CD4-positive, alpha-beta T cell treated with Interferon alpha-2 for 1 hour (primary cell): ENCODE results near the gene NOSTRIN.
A peak's percentile ranks its signal among the peaks of the same experiment; 100 is the strongest.

ENCODE experiments used
- DNase-seq, 2 donors: peaks; one replicate each; pipeline ENCODE4 v3.0.0-alpha.2; 2020 to 2022

NOSTRIN gene

GRCh38 chr2:168889635-168890005 lies 87.2 kb downstream of the NOSTRIN start:
- DNase-seq = no peak

DNA sequence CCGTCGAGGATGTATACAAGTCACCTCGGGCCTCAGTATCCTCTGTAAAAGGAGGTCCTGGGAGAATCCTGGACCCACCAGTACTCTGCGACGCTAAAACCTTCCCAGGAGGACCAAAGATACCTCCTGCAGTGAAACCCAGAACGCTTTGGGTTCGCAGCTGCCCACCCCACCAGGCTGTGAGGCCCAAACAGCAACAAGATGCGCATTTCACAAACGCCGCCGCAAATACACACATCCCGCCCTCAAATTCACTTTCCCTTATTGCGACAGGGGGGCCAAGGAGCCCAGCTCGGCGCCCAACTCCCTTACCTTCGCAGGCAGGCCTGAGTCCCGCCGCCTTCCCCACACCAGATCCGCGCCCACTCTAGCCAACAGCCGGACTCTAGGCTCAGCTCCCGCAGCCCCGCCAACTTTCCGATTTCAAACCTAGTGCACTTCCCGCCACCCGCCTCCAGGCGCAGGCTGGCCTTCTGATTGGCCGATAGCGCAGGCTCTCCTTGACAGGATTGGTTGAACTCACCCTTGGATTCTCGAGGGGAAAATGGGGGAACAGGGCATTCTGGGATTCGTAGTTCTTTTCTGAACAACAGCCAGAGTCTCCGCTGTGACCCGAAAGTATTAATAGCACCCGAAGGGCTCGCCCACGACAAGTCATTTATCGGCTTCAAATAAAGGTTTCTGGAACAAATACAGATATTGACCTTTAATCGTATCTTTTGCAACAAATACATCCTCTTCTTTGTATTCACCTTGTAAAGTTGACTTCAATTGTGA lies 87.8 kb downstream of the NOSTRIN start, which contains the start of gene SPC25:
Gene SPC25, minus strand, starts transcription at position 425 of the 777 bp plus-strand sequence. CDS start 911 bp downstream, outside the sequence.
- peak; percentile 88 to 93 for DNase-seq

DNA sequence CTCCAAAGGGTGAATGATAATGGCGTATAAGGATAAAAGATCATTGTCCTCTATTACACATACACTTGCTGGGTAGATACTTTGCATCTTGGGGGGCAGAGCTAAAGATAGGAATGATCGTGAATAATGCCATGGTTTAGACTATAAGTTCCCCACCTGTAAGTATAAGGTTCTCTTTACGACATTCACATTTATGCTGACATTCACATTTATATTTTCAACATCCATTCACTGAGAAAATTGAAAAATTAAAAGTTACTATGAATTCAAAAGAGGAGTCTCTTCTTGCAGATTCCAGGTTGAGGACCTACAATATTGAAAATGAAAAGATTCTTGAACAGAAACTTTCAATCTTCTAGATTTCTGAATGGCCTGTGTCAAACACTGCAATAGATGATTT lies 89.9 kb downstream of the NOSTRIN start:
- no peak for DNase-seq

GRCh38 chr2:168894101-168894500 lies 91.7 kb downstream of the NOSTRIN start:
- no peak for DNase-seq

GRCh38 chr2:168894720-168895119 lies 92.3 kb downstream of the NOSTRIN start:
- no peak for DNase-seq

- no peak for DNase-seq
Observed at GRCh38 chr2:168895771-168896170, 93.3 kb downstream of the NOSTRIN start.

- no peak for DNase-seq
Observed at GRCh38 chr2:168896783-168897182, 94.3 kb downstream of the NOSTRIN start.

DNA sequence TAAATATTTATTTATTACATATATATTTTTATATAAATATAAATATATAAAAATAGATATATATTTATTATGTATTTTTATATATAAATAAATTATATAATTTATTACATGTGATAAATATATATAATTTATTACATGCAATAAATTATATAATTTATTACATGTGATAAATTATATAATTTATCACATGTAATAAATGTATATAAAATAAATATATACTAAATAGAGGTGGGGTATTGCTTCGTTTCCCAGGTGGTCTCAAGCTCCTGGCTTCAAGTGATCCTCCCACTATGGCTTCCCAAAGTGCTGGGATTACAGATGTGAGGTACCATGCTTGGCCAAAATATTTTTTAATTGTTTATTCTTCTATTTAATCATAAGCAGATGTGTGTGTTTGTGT lies 95.0 kb downstream of the NOSTRIN start:
- no peak for DNase-seq

- no peak for DNase-seq
Observed at GRCh38 chr2:168901003-168901402, 98.6 kb downstream of the NOSTRIN start, which contains the start of gene G6PC2. Gene G6PC2, plus strand, starts transcription at chr2:168901291. Its CDS starts 41 bp downstream, at chr2:168901332.

DNA sequence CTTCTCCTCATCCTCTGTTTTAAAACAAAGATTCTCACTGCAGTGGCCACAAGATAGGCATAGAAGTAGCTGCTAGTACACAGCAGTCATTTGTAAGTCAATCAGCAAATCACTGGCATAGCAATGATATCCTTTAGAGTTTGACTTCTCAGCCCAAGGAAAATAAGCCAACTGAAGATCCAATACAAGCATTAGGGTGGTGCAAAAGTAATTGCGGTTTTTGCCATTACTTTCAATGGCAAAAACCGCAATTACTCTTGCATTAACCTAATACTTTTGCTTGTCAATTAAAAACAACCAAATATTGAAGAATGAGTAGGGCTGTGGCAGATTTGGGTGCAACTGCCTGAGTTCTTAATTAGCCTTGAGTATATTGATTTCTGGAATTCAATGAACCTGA lies 101.5 kb downstream of the NOSTRIN start:
- DNase-seq = no peak

DNA sequence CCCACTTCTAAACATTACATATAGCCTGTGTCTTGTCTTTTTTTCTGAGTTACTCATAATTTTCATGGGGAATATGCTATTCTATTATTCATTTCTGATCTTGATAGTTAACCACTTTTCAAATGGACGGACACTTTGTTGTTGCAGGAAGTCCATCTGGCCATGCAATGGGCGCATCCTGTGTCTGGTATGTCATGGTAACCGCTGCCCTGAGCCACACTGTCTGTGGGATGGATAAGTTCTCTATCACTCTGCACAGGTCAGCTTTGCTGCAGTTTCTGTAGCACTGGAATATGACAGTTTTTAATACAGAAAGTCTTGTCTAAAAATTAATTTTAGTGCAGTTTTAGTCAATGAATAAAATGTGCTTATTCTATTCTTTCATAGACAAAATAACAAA lies 101.9 kb downstream of the NOSTRIN start:
- DNase-seq = no peak

DNA sequence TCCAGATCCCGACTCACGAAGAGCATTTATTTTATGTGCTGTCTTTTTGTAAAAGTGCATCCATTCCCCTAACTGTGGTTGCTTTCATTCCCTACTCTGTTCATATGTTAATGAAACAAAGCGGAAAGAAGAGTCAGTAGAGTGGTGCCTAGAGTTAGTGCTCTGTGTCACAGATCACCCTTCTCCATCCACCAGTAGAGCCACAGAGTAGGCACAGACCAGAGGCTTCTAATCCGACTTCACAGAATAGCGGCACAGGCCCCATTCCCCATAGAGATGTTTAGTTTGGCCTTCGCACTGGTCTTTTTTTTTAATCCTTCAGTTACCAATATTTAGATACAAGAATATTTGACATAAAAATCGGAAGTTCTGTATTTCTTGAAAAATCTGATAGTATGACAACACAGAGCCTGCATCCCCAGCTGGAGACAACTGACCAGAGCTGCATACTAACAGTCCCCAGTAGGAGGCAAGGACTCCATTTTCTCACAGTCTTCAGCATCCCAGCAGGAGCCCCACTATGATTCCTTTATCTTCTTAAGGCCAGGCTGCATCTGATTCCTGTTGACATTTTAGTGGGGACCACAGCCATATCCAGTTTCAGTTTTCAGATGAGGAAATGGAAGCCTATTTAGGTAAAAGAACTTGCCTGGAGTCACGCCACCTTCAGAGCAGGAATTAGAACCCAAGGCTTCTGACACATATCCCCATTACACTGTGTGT lies 105.7 kb downstream of the NOSTRIN start:
- DNase-seq = no peak

GRCh38 chr2:168910330-168910729 lies 107.9 kb downstream of the NOSTRIN start:
- no peak for DNase-seq

GRCh38 chr2:168912466-168912865 lies 110.0 kb downstream of the NOSTRIN start:
- DNase-seq = no peak

- no peak for DNase-seq
Observed at GRCh38 chr2:168912901-168913369, 110.5 kb downstream of the NOSTRIN start.

DNA sequence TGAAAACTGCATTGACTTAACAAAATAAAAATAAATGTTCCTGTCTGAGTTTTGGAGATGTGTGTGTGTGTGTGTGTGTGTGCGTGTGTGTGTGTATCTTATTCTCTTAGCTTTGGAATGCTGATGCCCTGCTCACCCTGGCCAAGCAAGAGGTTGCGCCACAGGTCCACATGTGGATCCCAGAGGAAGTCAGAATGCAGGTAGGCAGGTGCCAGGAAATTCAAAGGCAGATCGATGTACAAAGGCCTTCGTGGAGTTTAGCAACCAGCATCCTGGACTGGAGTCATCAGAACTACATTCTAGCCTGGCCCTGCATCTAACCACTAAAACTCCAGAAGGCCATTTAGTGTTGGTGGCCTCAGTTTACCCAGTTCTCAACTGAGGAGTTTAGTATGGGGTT lies 111.1 kb downstream of the NOSTRIN start:
- DNase-seq = no peak
